Subcutaneous adipose tissue (tissue), 4 donors: ENCODE results near the gene FRMD1. TPM values are rescaled to one million over a fixed set of nuclear protein-coding genes. Genes with fewer than 3 reads are reported as not detected.

ENCODE experiments used
- CTCF ChIP-seq: fragments of 450-650 bp; IDR thresholded peaks from one replicate; pipeline ENCODE4 v1.5.1; 2016; ENCODE audit warnings: low read depth, mild to moderate bottlenecking, control low read depth, antibody characterized with exemption, moderate library complexity
- total RNA-seq, 4 donors: library from RNA; depleted of rRNA; stranded (reverse); fragments of >200 nt; gene quantifications; one replicate each; pipeline ENCODE4 v1.1.0, GENCODE V29; 2016

Gene FRMD1
- total RNA-seq, 4 donors from 2014 or later = 1.4 to 5.5 (median 3.7) TPM

GRCh38 chr6:168123165-168123911 is 44.3 kb upstream of the FRMD1 start:
- no peak for TF ChIP-seq CTCF

- TF ChIP-seq CTCF = no peak
Measured at GRCh38 chr6:168122521-168122920, 43.5 kb upstream of the FRMD1 start.

- no peak for TF ChIP-seq CTCF
Measured at GRCh38 chr6:168122011-168122410, 43.0 kb upstream of the FRMD1 start.

GRCh38 chr6:168121303-168121665 is 42.3 kb upstream of the FRMD1 start:
- TF ChIP-seq CTCF = no peak

GRCh38 chr6:168120390-168121302 is 41.6 kb upstream of the FRMD1 start:
- no peak for TF ChIP-seq CTCF

- TF ChIP-seq CTCF = no peak
Measured at GRCh38 chr6:168119539-168119938, 40.5 kb upstream of the FRMD1 start.

- no peak for TF ChIP-seq CTCF
Measured at GRCh38 chr6:168118935-168119334, 39.9 kb upstream of the FRMD1 start.
